NCI-H2029 (cell line): ENCODE measurements around the gene EXOC6B.

ENCODE experiments used
- DNase-seq: peaks from one replicate; lab custom pipeline; 2025; lab: John Stamatoyannopoulos, UW

Gene EXOC6B

GRCh38 chr2:72828840-72829507 lies 3.1 kb upstream of the EXOC6B start:
- DNase-seq = no peak

DNA sequence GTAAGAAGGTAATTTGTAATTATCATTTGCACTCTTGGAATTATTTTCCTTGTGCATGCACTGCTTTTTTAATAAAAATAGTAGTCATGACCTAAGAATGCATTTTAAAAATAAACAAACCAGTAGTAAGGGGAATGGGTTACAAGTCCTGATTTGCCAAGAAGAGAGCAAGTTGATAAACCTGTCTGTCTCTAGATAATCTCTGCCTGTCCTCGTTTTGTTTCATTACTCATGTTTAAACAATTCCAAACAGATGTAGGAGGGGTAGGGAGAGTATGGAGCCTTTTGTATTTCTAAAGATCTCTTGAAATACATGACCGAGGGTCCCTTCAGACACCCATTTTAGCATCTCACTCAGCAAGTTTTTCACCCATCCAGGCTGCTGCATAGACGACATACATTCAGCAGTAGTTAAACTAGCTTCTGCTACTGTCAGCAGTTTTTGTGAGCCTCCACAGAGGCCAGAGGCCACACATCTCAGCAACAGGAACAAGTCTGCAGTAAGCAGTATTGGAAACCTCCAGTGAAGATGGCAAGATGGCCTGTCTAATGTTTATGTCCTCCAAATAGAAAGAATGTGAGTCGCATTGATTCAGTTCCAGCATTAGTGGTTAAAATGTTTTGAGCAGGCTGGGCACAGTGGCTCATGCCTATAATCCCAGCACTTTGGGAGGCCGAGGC lies 2.3 kb upstream of the EXOC6B start:
- no peak for DNase-seq

- no peak for DNase-seq
These were observed 1.7 kb upstream of the EXOC6B start for GRCh38 chr2:72827487-72827886.

- DNase-seq = no peak
These were observed 284 bp upstream of the EXOC6B start for GRCh38 chr2:72826156-72826477.

DNA sequence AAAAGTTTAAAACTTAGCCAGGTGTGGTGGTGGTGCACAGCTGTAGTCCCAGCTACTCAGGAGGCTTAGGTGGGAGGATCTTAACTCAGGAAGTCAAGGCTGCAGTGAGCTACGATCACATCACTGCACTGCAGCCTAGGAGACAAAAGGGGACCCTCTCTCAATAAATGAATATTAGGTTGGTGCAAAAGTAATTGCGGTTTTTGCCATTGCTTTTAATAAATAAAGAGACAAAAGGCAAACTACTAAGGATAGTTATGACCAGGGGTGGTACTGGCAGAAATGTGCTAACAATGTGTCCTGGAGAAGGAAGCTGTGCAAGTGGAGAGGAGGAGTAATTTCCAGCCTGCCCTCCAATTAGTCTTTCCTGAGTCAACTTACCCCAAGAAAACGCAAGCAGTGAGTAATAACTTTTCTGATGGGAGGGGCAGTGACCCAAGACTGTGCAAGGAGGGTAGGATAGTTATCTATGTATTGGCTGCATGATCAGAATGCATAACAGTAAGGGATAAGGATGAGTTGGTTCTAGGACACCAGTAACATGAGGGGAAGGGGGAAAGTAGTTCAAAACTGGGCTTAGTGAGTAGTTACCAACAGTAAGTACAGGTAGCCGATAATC lies 1.5 kb downstream of the EXOC6B start:
- DNase-seq = no peak

- DNase-seq = no peak
These were observed 3.0 kb downstream of the EXOC6B start for GRCh38 chr2:72822794-72823193.

DNA sequence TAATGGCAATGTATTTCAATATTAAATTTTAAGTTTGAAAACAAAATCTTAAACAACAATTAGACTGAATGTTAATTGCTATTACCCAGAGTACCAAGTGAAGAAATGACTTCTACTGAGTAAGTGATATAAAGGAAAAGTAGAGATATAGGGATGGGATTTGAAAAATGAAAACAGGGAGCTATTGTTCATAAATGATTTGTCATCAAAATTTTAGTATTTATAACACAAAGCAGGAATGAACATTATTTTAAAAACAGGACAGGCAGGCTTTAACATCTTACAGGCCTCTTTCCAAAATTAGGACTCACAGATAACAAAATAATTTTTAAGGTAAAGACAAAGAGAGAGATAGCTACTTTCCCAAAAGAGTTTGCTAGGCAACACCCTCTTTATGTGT lies 3.9 kb downstream of the EXOC6B start:
- DNase-seq = no peak

DNA sequence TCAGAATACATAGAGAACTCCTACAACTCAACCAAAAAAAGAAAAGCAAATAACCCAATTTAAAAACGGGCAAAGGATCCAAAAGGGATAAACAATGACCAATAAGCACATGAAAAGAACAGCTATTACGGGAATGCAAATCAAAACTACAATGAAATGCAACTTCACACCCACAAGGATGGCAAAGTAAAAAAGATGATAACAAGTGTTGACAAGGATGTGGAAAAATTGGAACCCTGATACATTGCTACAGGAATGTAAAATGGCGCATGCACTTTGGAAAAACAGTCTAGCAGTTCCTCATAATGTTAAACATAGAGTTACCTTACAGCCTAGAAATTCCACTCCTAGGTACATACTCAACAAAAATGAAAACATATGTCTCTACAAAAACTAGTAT lies 4.7 kb downstream of the EXOC6B start:
- no peak for DNase-seq

GRCh38 chr2:72819501-72819900 lies 6.3 kb downstream of the EXOC6B start:
- no peak for DNase-seq

DNA sequence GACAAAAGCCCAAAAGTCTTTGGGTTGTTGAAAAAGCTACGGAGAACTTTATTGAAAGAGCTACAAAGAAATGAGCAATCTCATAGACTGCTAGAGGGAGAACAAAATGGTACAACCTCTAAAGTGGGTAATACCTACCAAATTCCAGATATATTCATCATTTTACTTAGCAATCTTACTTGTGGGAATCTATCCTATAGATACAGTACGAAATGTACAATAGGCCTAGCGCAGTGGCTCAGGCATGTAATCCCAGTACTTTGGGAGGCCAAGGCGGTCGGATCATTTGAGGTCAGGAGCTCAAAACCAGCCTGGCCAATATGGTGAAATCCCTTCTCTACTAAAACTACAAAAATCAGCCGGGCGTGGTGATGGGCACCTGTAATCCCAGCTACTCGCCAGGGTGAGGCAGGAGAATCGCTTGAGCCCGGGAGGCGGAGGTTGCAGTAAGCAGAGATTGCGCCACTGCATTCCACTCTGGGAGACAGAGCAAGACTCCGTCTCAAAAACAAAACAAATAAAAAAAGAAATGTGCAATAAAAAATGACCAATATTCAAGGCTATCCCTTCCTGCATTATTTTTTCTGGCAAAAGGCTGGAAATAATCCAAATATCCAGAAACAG lies 10.1 kb downstream of the EXOC6B start:
- no peak for DNase-seq

GRCh38 chr2:72813841-72814240 lies 12.0 kb downstream of the EXOC6B start:
- no peak for DNase-seq

DNA sequence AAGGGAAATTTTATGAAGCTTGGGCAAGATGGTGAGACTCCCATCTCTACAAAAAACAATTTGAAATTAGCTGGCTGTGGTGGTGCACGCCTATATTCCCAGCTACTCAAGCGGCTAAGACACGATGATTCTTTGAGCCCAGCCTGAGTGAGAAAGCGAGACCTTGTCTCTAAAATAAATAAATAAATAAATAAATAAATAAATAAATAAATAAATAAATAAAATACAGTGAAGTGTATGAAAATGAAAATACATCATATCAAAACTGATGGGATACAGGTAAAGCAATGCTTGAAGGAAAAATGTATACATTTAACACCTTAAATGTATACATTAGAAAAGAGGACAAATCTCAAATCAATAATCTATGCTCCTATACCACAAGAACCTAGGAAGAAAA lies 15.7 kb downstream of the EXOC6B start:
- no peak for DNase-seq

- no peak for DNase-seq
These were observed 16.7 kb downstream of the EXOC6B start for GRCh38 chr2:72809095-72809494.

DNA sequence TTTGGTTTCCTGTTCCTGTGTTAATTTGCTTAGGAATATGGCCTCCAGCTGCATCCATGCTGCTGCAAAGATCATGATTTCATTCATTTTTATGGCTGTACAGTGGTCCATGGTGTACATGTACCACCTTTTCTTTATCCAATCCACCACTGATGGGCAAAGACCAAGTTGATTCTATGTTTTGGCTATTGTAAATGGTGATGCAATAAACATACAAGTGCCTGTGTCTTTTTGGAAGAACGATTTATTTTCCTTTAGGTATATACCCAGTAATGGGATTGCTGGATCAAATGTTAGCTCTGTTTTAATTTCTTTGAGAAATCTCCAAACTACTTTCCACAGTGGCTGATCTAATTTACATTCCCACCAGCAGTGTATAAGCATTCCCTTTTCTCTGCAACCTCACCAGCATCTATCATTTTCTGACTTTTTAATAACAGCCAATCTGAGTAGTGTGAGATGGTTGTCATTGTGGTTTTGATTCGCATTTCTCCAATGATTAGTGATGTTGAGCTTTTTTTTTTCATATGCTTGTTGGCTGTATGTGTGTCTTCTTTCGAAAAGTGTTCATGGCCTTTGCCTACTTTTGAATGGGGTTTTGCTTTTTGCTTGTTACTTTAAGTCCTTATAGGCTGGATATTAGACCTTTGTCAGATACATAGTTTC lies 19.4 kb downstream of the EXOC6B start:
- no peak for DNase-seq

- DNase-seq = no peak
These were observed 22.1 kb downstream of the EXOC6B start for GRCh38 chr2:72803626-72804320.

- DNase-seq = no peak
These were observed 22.7 kb downstream of the EXOC6B start for GRCh38 chr2:72803151-72803550.

DNA sequence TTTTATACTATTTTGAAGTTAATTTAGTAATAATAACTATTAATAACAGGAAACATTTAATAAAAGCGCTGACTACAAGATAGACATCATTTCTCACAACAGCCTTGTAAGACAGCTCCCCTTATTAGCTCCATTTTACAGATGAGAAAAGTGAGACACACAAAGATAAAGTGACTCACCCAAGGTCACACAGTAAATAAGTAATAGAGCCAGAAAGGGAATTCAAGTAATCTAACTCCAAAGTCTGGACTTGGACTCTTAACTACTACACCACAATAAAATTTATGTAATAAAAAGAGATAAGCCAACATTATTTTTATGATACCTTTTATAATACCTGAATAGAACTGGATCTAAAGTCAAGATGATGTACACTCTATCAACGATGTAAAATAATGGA lies 25.3 kb downstream of the EXOC6B start:
- no peak for DNase-seq

DNA sequence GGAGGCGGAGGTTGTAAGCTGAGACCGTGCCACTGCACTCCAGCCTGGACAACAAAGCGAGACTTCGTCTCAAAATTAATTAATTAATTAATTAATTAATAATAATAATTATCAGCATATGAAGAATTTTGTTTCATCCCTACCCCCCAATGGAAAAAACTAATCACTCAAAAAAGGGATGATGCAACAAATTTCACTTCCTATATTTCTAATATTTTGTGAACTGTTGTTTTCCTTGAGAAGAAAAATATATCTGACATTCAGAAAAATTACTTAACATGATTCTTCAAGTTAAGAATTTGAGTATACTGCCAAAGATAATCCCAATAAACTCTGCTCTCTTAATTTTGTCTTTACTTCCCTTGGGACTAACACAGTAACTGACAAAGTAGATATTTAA lies 28.1 kb downstream of the EXOC6B start:
- DNase-seq = no peak

- DNase-seq = no peak
These were observed 29.1 kb downstream of the EXOC6B start for GRCh38 chr2:72796766-72797165.

DNA sequence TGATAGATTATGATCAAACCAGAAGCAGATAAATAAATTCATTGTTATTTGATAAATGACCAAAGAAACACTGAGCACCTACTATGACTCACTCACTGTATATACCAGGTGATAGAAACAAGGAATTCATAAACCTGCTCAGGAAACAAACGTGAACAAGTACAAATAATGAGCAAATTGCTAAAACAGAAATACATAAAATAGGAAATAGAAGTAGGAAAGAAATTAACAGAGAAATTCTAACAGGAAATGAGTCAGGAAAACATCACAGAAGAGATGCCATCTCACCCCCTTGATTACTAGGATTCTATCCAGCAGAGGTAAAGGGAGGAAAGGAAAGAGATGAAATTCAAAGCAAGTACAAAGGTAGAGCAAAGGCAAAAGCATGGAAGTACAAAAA lies 31.3 kb downstream of the EXOC6B start:
- no peak for DNase-seq

DNA sequence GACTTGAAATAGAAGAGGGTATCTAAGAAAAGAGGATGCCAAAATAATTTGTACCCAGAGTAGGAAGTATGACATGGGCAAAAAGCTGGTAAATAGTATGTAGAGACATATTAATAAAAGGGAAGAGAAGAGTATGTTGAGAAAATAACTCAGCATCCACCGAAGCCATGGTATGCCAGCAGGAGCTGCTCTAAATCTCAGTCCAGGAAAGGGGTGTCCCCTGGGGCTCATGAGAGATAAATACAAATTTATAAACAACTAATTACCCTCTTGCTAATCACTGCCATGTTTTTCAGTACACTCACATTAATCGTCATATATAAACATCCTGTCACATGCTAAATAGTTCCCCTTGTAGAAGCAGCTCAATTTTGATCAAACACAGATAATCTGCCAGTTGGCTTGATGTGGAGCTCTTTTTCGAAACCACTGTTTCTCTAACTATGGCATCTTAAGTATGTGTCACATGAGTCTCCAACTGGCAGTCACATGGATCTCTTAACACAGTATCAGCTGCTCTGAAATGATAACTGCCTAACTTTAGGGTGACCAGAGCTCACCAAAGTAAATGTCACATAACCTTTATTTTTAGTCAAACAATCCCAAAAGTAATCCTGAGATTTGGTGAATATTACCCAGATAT lies 31.9 kb downstream of the EXOC6B start:
- no peak for DNase-seq

DNA sequence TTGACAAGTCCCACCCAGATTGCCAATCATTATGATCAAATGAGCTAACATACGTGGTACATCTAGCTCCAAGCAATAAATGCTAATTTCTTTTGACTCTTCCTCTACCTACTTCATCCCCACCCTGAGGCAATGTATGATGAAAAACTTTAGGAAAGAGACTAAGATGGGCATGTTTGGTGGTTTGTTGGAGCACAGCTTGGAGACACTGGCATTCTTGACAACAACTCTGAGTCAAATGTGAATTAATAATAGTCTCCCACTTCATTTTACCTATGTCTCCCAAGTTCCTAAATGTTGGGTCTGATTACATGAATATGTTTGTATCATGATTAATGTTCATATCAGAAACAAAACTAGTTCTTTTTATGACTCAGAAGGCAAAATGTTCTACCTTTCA lies 36.6 kb downstream of the EXOC6B start:
- DNase-seq = no peak
